CD4-positive, alpha-beta T cell treated with Interleukin-4 for 4 hours (primary cell): ENCODE data around the gene RERE.
A peak's percentile ranks its signal among the peaks of the same experiment; 100 is the strongest.

ENCODE experiments used
- DNase-seq: peaks from one replicate; pipeline ENCODE4 v3.0.0-alpha.2; 2020

The RERE gene

GRCh38 chr1:8435569-8436071, 381.8 kb downstream of the RERE start:
- no peak for DNase-seq

GRCh38 chr1:8434101-8434500, 383.3 kb downstream of the RERE start:
- DNase-seq, result no peak

GRCh38 chr1:8431784-8432183, 385.7 kb downstream of the RERE start:
- no peak for DNase-seq

GRCh38 chr1:8431019-8431418, 386.4 kb downstream of the RERE start:
- DNase-seq, result no peak

- DNase-seq, result no peak
These were observed 387.0 kb downstream of the RERE start for GRCh38 chr1:8430476-8430875.

- DNase-seq, result no peak
These were observed 387.8 kb downstream of the RERE start for GRCh38 chr1:8429549-8430110.

GRCh38 chr1:8428441-8428840, 389.0 kb downstream of the RERE start:
- no peak for DNase-seq

GRCh38 chr1:8427986-8428385, 389.5 kb downstream of the RERE start:
- no peak for DNase-seq

- peak; percentile 65 for DNase-seq
These were observed 389.9 kb downstream of the RERE start for GRCh38 chr1:8427493-8427892.

- DNase-seq, result no peak
These were observed 390.4 kb downstream of the RERE start for GRCh38 chr1:8426996-8427395.

GRCh38 chr1:8425781-8426161, 391.7 kb downstream of the RERE start:
- no peak for DNase-seq

- no peak for DNase-seq
These were observed 392.2 kb downstream of the RERE start for GRCh38 chr1:8425150-8425780.

- DNase-seq, result peak; percentile 61
These were observed 392.8 kb downstream of the RERE start for GRCh38 chr1:8424539-8425116.

GRCh38 chr1:8423692-8424538, 393.5 kb downstream of the RERE start:
- peak; percentile 57 for DNase-seq

- DNase-seq, result no peak
These were observed 394.2 kb downstream of the RERE start for GRCh38 chr1:8423269-8423691.

- no peak for DNase-seq
These were observed 394.8 kb downstream of the RERE start for GRCh38 chr1:8422510-8423268.

GRCh38 chr1:8421721-8422120, 395.7 kb downstream of the RERE start:
- DNase-seq, result no peak

- no peak for DNase-seq
These were observed 397.1 kb downstream of the RERE start for GRCh38 chr1:8420318-8420717.

- no peak for DNase-seq
These were observed 397.6 kb downstream of the RERE start for GRCh38 chr1:8419861-8420260.

- DNase-seq, result no peak
These were observed 398.3 kb downstream of the RERE start for GRCh38 chr1:8419172-8419571.

- no peak for DNase-seq
These were observed 399.1 kb downstream of the RERE start for GRCh38 chr1:8418301-8418700.

- no peak for DNase-seq
These were observed 399.8 kb downstream of the RERE start for GRCh38 chr1:8417625-8418024.

- DNase-seq, result no peak
These were observed 400.6 kb downstream of the RERE start for GRCh38 chr1:8416881-8417280.
